Stimulated activated CD8-positive, alpha-beta memory T cell treated with anti-CD3 and anti-CD28 coated beads, Interleukin-2, amount 100 ng/mL, for 48 hours (primary cell): ENCODE results near the gene SMPDL3B.
"Not testable (repeated sequence)": the region's sequence is repeated elsewhere in the genome, so short reads cannot be mapped to it uniquely, and the experiment has no call there.

Source experiments
- DNase-seq, 2 donors: peaks; one replicate each; pipeline ENCODE4 v3.0.0-alpha.2; 2020; ENCODE audit warnings: low read depth in 2 of 2

Gene SMPDL3B

GRCh38 chr1:27970401-27970800, 35.6 kb downstream of the SMPDL3B start:
- DNase-seq, result no peak

GRCh38 chr1:27971674-27972073, 36.9 kb downstream of the SMPDL3B start:
- no peak for DNase-seq

GRCh38 chr1:27972141-27972540, 37.3 kb downstream of the SMPDL3B start:
- no peak for DNase-seq

- no peak for DNase-seq
These were observed 39.1 kb downstream of the SMPDL3B start for GRCh38 chr1:27973771-27974416.

GRCh38 chr1:27974417-27974781, 39.6 kb downstream of the SMPDL3B start:
- no peak for DNase-seq

- DNase-seq, result no peak
These were observed 44.5 kb downstream of the SMPDL3B start for GRCh38 chr1:27979151-27979858.

GRCh38 chr1:27979859-27980201, 45.0 kb downstream of the SMPDL3B start:
- DNase-seq, result no peak

GRCh38 chr1:27980216-27980845, 45.5 kb downstream of the SMPDL3B start:
- no peak for DNase-seq

GRCh38 chr1:27981145-27981544, 46.3 kb downstream of the SMPDL3B start:
- no peak for DNase-seq

- DNase-seq, result no peak
These were observed 56.2 kb downstream of the SMPDL3B start for GRCh38 chr1:27990920-27991537.

GRCh38 chr1:27992276-27992675, 57.5 kb downstream of the SMPDL3B start:
- DNase-seq, result no peak

GRCh38 chr1:27993241-27993640, 58.4 kb downstream of the SMPDL3B start:
- DNase-seq, result no peak

- DNase-seq, result no peak
These were observed 59.3 kb downstream of the SMPDL3B start for GRCh38 chr1:27994060-27994459.

- DNase-seq, result not testable (repeated sequence)
These were observed 59.7 kb downstream of the SMPDL3B start for GRCh38 chr1:27994526-27994925.

- DNase-seq, result no peak
These were observed 64.3 kb downstream of the SMPDL3B start for GRCh38 chr1:27999055-27999454.

- DNase-seq, result no peak
These were observed 67.8 kb downstream of the SMPDL3B start for GRCh38 chr1:28002600-28002999.

GRCh38 chr1:28003117-28003516, 68.3 kb downstream of the SMPDL3B start:
- DNase-seq, result not testable (repeated sequence)
